ENCODE data around the gene LIPC.
A peak's percentile ranks its signal among the peaks of the same experiment; 100 is the strongest.

Gene LIPC

DNA sequence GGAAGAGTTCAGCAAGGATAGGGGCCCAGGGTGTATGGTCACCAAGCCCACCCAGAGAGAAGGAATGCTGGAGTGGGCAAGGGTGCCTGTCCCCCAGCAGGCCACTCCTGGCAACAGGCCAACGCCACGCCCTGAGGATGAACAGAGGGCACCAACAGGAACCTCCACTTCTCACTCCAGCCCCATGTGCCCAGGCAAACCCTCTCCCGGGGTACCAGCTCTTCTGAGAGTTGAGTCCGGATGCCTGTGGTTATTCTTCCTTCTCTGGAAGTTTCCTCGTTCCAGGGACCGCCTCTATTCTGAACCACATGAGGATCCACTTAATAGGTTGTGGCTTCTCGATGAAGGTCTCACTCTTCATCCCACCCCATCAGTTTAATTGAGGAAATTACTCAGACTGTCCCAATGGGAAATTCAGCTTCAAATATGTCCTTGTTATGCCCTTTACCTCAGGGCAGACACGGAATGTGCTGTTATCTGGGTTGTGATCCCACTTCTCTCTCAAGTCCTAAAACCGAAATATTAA, 114.3 kb downstream of the LIPC start:
- Histone ChIP-seq H3K36me3 (ENCODE audit: control insufficient read depth in 2 of 2, insufficient read depth in 1 of 2, low read length in 2 of 2) (no peaks in the 10 kb centered on the region), H3K4me1 (ENCODE audit: control insufficient read depth, insufficient read depth, low read length) (no peaks in the 10 kb centered on the region), H3K27ac (ENCODE audit: extremely low read depth, low read depth, low read length) (no peak overlapping the region), H3K4me3 (ENCODE audit: low read depth, low read length) (no peak overlapping the region), H3K9me3 (ENCODE audit: control insufficient read depth, insufficient read depth, low read depth, low read length) (no peaks in the 10 kb centered on the region)
- TF ChIP-seq ZNF214 (tag by site-specific recombination; IDR thresholded peaks at IDR 0.05; ENCODE audit: borderline replicate concordance) (no peak), IKZF3 (tag by site-specific recombination; IDR thresholded peaks at IDR 0.05) (no peak), ZNF501 (tag by site-specific recombination; IDR thresholded peaks at IDR 0.05) (no peak), KLF10 (tag by site-specific recombination; IDR thresholded peaks at IDR 0.05) (no peak), RBAK (tag by site-specific recombination; IDR thresholded peaks at IDR 0.05) (no peak), ZBTB7A (tag by site-specific recombination; IDR thresholded peaks at IDR 0.05; ENCODE audit: low read depth) (no peak), ZNF133 (tag by site-specific recombination; IDR thresholded peaks at IDR 0.05) (no peak), ZNF707 (tag by site-specific recombination; IDR thresholded peaks at IDR 0.05) (no peak), ZNF223 (tag by site-specific recombination; IDR thresholded peaks at IDR 0.05) (no peak), GLI2 (tag by site-specific recombination; IDR thresholded peaks at IDR 0.05; ENCODE audit: borderline replicate concordance, low read depth) (no peak), ZNF837 (tag by site-specific recombination; IDR thresholded peaks at IDR 0.05) (no peak), ZNF37A (tag by site-specific recombination; IDR thresholded peaks at IDR 0.05) (no peak), ZNF121 (tag by site-specific recombination; IDR thresholded peaks at IDR 0.05) (no peak), MEIS1 (CRISPR knock-in tag; IDR thresholded peaks at IDR 0.05; ENCODE audit: borderline replicate concordance) (no peak), SP7 (tag by site-specific recombination; IDR thresholded peaks at IDR 0.05) (no peak), ZSCAN23 (tag by site-specific recombination; IDR thresholded peaks at IDR 0.05) (no peak), ZNF610 (tag by site-specific recombination; IDR thresholded peaks at IDR 0.05; ENCODE audit: borderline replicate concordance) (no peak), EGR2 (tag by site-specific recombination; IDR thresholded peaks at IDR 0.05; ENCODE audit: low read depth) (no peak), ZNF292 (tag by site-specific recombination; IDR thresholded peaks at IDR 0.05; ENCODE audit: borderline replicate concordance, low read depth) (no peak)
- ChIA-PET POLR2A (no interaction called here), CTCF (no interaction called here)

DNA sequence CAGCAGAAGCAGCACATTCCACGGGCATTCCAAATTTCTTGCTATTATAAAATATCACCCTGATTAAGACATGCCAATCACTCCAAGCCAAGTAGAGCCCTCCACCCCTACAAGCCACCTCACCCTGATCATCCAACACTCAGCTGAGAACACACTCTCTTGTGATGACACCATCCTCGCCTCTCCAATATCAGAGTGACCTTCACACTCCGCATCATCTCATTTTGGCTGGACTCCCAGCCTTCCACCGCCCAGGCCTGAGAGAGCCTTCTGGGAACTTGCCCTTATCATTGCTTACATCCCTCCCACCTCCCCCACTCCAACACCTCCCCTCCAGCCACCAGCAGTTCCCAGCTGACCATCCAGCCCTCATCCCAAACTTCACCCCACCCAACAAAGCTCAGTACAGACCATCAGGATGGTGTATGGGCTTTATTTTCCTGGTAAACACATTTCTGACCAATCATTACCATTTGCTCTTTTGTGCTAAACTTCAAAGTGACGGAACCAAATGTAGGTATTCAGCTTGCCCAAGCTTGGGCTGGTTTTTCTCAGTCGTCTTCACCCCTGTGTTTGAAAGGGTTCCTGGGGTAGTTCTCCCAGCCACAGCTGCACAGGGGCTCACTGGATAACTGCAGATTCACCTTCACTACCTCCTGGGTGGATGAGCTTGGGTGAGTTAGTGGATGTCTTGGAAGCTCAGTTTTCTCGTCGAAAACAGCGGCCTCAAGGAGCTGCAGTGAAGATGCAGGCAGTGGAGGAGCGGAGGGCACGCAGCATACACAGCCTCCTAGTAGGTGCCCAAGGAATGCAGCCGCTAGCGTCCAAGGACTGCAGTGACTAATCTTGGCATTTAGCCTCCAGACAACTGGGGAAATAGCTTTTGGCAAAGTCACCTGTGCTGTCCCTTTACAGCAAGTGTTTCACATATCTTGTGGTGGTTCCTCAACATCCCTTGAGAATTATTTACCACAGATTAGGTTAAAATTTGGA, 115.1 kb downstream of the LIPC start:
- Histone ChIP-seq H3K4me3 (ENCODE audit: low read depth, low read length) (no peak overlapping the region), H3K36me3 (ENCODE audit: control insufficient read depth in 2 of 2, insufficient read depth in 1 of 2, low read length in 2 of 2) (no peaks in the 10 kb centered on the region), H3K9me3 (ENCODE audit: control insufficient read depth, insufficient read depth, low read depth, low read length) (no peaks in the 10 kb centered on the region), H3K27ac (ENCODE audit: extremely low read depth, low read depth, low read length) (no peak overlapping the region), H3K4me1 (ENCODE audit: control insufficient read depth, insufficient read depth, low read length) (no peaks in the 10 kb centered on the region)
- ChIA-PET CTCF (interaction anchor here (0.7 kb wide), 1 partner anchor 281 kb away, joined by 4 read pairs; no protein-coding TSS in a partner anchor), POLR2A (no interaction called here)
- TF ChIP-seq ZBTB21 (tag by site-specific recombination; IDR thresholded peaks at IDR 0.05) (0 out of 2 replicates have a peak, but pooled peaks have one; percentile 21), SCRT1 (tag by site-specific recombination; IDR thresholded peaks at IDR 0.05; ENCODE audit: borderline replicate concordance) (no peak), YY2 (tag by site-specific recombination; IDR thresholded peaks at IDR 0.05) (no peak), ZNF138 (tag by site-specific recombination; IDR thresholded peaks at IDR 0.05; ENCODE audit: borderline replicate concordance) (no peak), ZNF350 (tag by site-specific recombination; IDR thresholded peaks at IDR 0.05) (no peak)
- TF ChIP-seq, protein P1, sequence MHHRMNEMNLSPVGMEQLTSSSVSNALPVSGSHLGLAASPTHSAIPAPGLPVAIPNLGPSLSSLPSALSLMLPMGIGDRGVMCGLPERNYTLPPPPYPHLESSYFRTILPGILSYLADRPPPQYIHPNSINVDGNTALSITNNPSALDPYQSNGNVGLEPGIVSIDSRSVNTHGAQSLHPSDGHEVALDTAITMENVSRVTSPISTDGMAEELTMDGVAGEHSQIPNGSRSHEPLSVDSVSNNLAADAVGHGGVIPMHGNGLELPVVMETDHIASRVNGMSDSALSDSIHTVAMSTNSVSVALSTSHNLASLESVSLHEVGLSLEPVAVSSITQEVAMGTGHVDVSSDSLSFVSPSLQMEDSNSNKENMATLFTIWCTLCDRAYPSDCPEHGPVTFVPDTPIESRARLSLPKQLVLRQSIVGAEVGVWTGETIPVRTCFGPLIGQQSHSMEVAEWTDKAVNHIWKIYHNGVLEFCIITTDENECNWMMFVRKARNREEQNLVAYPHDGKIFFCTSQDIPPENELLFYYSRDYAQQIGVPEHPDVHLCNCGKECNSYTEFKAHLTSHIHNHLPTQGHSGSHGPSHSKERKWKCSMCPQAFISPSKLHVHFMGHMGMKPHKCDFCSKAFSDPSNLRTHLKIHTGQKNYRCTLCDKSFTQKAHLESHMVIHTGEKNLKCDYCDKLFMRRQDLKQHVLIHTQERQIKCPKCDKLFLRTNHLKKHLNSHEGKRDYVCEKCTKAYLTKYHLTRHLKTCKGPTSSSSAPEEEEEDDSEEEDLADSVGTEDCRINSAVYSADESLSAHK (tag by site-specific recombination; IDR thresholded peaks at IDR 0.05), result no peak
- TF ChIP-seq, protein P2, sequence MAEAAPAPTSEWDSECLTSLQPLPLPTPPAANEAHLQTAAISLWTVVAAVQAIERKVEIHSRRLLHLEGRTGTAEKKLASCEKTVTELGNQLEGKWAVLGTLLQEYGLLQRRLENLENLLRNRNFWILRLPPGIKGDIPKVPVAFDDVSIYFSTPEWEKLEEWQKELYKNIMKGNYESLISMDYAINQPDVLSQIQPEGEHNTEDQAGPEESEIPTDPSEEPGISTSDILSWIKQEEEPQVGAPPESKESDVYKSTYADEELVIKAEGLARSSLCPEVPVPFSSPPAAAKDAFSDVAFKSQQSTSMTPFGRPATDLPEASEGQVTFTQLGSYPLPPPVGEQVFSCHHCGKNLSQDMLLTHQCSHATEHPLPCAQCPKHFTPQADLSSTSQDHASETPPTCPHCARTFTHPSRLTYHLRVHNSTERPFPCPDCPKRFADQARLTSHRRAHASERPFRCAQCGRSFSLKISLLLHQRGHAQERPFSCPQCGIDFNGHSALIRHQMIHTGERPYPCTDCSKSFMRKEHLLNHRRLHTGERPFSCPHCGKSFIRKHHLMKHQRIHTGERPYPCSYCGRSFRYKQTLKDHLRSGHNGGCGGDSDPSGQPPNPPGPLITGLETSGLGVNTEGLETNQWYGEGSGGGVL (tag by site-specific recombination; IDR thresholded peaks at IDR 0.05), result peak; percentile 31; the same call in 1 of the 2 replicates
- TF ChIP-seq, protein P3, sequence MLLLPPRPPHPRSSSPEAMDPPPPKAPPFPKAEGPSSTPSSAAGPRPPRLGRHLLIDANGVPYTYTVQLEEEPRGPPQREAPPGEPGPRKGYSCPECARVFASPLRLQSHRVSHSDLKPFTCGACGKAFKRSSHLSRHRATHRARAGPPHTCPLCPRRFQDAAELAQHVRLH (tag by site-specific recombination; IDR thresholded peaks at IDR 0.05), result no peak

All from HEK293 (cell line).